Endothelial cell of umbilical vein (primary cell): Measurements from ENCODE around the gene SLC6A18. TPM values are rescaled to one million over a fixed set of nuclear protein-coding genes. Genes with fewer than 3 reads are reported as not detected.

Experiments
- BruUV-seq: library from RNA; stranded (reverse); fragments of 400-500 nt; replicated peaks from 2 replicates; lab custom pipeline; 2021; lab: Mats Ljungman, UMichigan
- CTCF ChIA-PET: fragments of 300-600, 350-600 bp; sonication (Branson Sonifier 250); formaldehyde crosslinking; loops from one replicate; lab custom pipeline; 2021; ENCODE audit warnings: antibody characterized with exemption, inconsistent platforms; lab: Charles Lee
- POLR2A ChIA-PET: fragments of 300-600, 350-600 bp; sonication (Branson Sonifier 250); formaldehyde crosslinking; loops from one replicate; lab custom pipeline; 2021; ENCODE audit warnings: antibody characterized with exemption, inconsistent platforms; lab: Charles Lee
- DNase-seq: peaks from one replicate; pipeline ENCODE4 v3.0.0-alpha.2; 2011; ENCODE audit warnings: low read depth, low spot score
- FAIRE-seq: peaks from 2 replicates; lab custom pipeline; 2011; peaks lifted over from hg19 to GRCh38; lab: Jason Lieb, UNC
- H2AFZ ChIP-seq: 2 replicates; pipeline ENCODE4 v1.6.0; 2012; ENCODE audit warnings: low read depth, low read length, control low read depth, inconsistent platforms
- H3K27ac ChIP-seq: 2 replicates; pipeline ENCODE4 v1.5.1; 2011; ENCODE audit warnings: low read depth, mild to moderate bottlenecking, control low read depth, low read length, moderate library complexity; ENCODE audit not compliant: insufficient read depth
- H3K27me3 ChIP-seq, 2 experiments: 2 replicates each; pipeline versions ENCODE4 v1.6.0 to v1.6.1; 2011; ENCODE audit warnings: low read length in 2 of 2, mixed read lengths in 1 of 2; ENCODE audit not compliant: control insufficient read depth in 2 of 2, insufficient read depth in 2 of 2
- H3K36me3 ChIP-seq, 2 experiments: 2 replicates in 1 of 2; 3 replicates in 1 of 2; pipeline ENCODE4 v1.5.1; 2011; ENCODE audit warnings: low read length in 2 of 2, mild to moderate bottlenecking in 1 of 2, moderate library complexity in 1 of 2; ENCODE audit not compliant: control insufficient read depth in 2 of 2, insufficient read depth in 2 of 2; ENCODE audit errors: extremely low read depth in 1 of 2
- H3K4me1 ChIP-seq: 3 replicates; pipeline ENCODE4 v1.5.1; 2011; ENCODE audit warnings: mild to moderate bottlenecking, low read length; ENCODE audit not compliant: control insufficient read depth, insufficient read depth; ENCODE audit errors: extremely low read depth
- H3K4me2 ChIP-seq: 2 replicates; pipeline ENCODE4 v1.6.1; 2011; ENCODE audit warnings: low read length, control low read depth, mixed read lengths; ENCODE audit not compliant: insufficient read depth
- H3K4me3 ChIP-seq, 3 experiments: fragments of 200-600 bp in 1 of 3; sonication (generic), shearing (Covaris generic) in 1 of 3; replicated peaks in 1 of 3; 2 replicates each; pipeline ENCODE4 v1.5.1; 2011 to 2016; ENCODE audit warnings: control low read depth in 3 of 3, low read length in 3 of 3, mild to moderate bottlenecking in 2 of 3, inconsistent platforms in 1 of 3, low read depth in 1 of 3, moderate library complexity in 1 of 3; ENCODE audit not compliant: insufficient read depth in 1 of 3
- H3K79me2 ChIP-seq: 2 replicates; pipeline ENCODE4 v1.6.0; 2012; ENCODE audit warnings: low read length, inconsistent platforms; ENCODE audit not compliant: control insufficient read depth, insufficient read depth
- H3K9ac ChIP-seq: replicated peaks from 2 replicates; pipeline ENCODE3; 2011; ENCODE audit warnings: low read length, control low read depth; ENCODE audit not compliant: insufficient read depth; ENCODE audit errors: extremely low read depth
- H3K9me1 ChIP-seq: replicated peaks from 3 replicates; pipeline ENCODE4 v1.6.0; 2011; ENCODE audit warnings: mild to moderate bottlenecking, low read length; ENCODE audit not compliant: control insufficient read depth, insufficient read depth; ENCODE audit errors: extremely low read depth
- H3K9me3 ChIP-seq: replicated peaks from 2 replicates; pipeline ENCODE4 v1.5.1; 2012; ENCODE audit warnings: low read length, inconsistent platforms; ENCODE audit not compliant: control insufficient read depth, insufficient read depth
- H4K20me1 ChIP-seq: replicated peaks from 2 replicates; pipeline ENCODE3; 2011; ENCODE audit warnings: mild to moderate bottlenecking, low read length; ENCODE audit not compliant: control insufficient read depth, insufficient read depth; ENCODE audit errors: extremely low read depth
- CTCF ChIP-seq, 2 donors: IDR thresholded peaks; 1 replicate in 1 of 2; 2 replicates in 1 of 2; pipeline ENCODE4 v1.5.1; 2011; ENCODE audit warnings: low read length in 2 of 2, mild to moderate bottlenecking in 2 of 2, moderate library complexity in 2 of 2, control low read depth in 1 of 2, inconsistent platforms in 1 of 2, low read depth in 1 of 2; ENCODE audit not compliant: insufficient read depth in 1 of 2; ENCODE audit errors: extremely low read depth in 1 of 2
- FOS ChIP-seq: IDR thresholded peaks from 2 replicates; pipeline ENCODE4 v1.6.1; 2011; ENCODE audit warnings: mild to moderate bottlenecking, low read length, moderate library complexity, borderline replicate concordance; ENCODE audit not compliant: insufficient read depth
- GATA2 ChIP-seq: IDR thresholded peaks from 2 replicates; pipeline ENCODE4 v1.7.0; 2011; ENCODE audit warnings: low read depth, mild to moderate bottlenecking, moderate library complexity, mixed read lengths, low read length; ENCODE audit not compliant: insufficient read length, insufficient read depth
- MAX ChIP-seq: IDR thresholded peaks from 2 replicates; pipeline ENCODE4 v1.6.1; 2011; ENCODE audit not compliant: insufficient read depth, insufficient read length
- POLR2A ChIP-seq: IDR thresholded peaks from 2 replicates; pipeline ENCODE4 v1.6.1; 2012; ENCODE audit warnings: low read depth, mild to moderate bottlenecking, control low read depth, low read length
- POLR2AphosphoS5 ChIP-seq: IDR thresholded peaks from 2 replicates; pipeline ENCODE4 v1.6.1; 2012; ENCODE audit warnings: low read depth, mild to moderate bottlenecking, control low read depth, low read length, moderate library complexity; ENCODE audit not compliant: insufficient read depth
- dilution Hi-C: fragments of 300-500 bp; cut with MboI; formaldehyde crosslinking; loops from one replicate; pipeline ENCODE4 v1.15.0; 2019; ENCODE audit warnings: low sequenced_read_pairs; ENCODE audit not compliant: extremely low pct_ligation_motif_present
- intact Hi-C: fragments of 100-400 bp; cut with micrococcal nuclease; formaldehyde crosslinking; loops from one replicate; pipeline ENCODE4 v1.10.0; 2022
- polyA plus RNA-seq, 4 experiments: library from polyadenylated mRNA; depleted of rRNA in 3 of 4; stranded (reverse) in 3 of 4; unstranded in 1 of 4; fragments of >200 nt; gene quantifications; 2 replicates each; pipeline versions ENCODE4 v1.2.1 to v1.2.3, GENCODE V29; 2011 to 2012; ENCODE audit warnings: missing spikeins in 1 of 4
- total RNA-seq: library from RNA; stranded (reverse); gene quantifications from 2 replicates; pipeline ENCODE4 v1.2.3, GENCODE V29; 2021

SLC6A18 gene
- total and polyA plus RNA-seq, 2 donors (not counting 3 experiments of a cell fraction or from before 2014, with no cell fraction given): not detected

GRCh38 chr5:1226231-1226630, 1.1 kb downstream of the SLC6A18 start:
- TF ChIP-seq CTCF (IDR thresholded peaks at IDR 0.05; ENCODE audit: extremely low read depth in 1 of 2, insufficient read depth in 1 of 2, low read depth in 1 of 2, low read length in 2 of 2) (no peak), MAX (no peak), POLR2A (no peak), GATA2 (no peak), POLR2AphosphoS5 (no peak), FOS (no peak)
- H3K4me2 ChIP-seq: no peak overlapping the region
- FAIRE-seq (no peak), DNase-seq (no peak)
- intact Hi-C loops: no loop called here
- CTCF ChIA-PET: no interaction called here
- no peaks in the 10 kb centered on the region for H3K4me1 ChIP-seq
- dilution Hi-C loops: no loop called here
- POLR2A ChIA-PET: no interaction called here
- H3K9me3 ChIP-seq: no peaks in the 10 kb centered on the region
- H3K4me3 ChIP-seq: no peak overlapping the region
- BruUV-seq: no TSS peak
- no peak overlapping the region for H3K27ac ChIP-seq
- H3K9ac ChIP-seq: no peak overlapping the region
- H3K79me2 ChIP-seq: no peaks in the 10 kb centered on the region
- H3K27me3 ChIP-seq: peaks cover 0 to 2% of the 10 kb centered on the region in 2 experiments
- no peaks in the 10 kb centered on the region for H3K9me1 ChIP-seq
- H2AFZ ChIP-seq: no peak overlapping the region
- no peaks in the 10 kb centered on the region for H4K20me1 ChIP-seq
- H3K36me3 ChIP-seq: no peaks in the 10 kb centered on the region
